ENCODE data around the gene SLC6A17.

- no peak for TF ChIP-seq CTCF (IDR thresholded peaks at IDR 0.05)
- peak in 1 of 2 donors; percentile 52 for TF ChIP-seq POLR2AphosphoS5 (IDR thresholded peaks at IDR 0.05; ENCODE audit: insufficient read depth in 1 of 2, low read depth in 1 of 2)
Measured at GRCh38 chr1:110209715-110210603, 59.7 kb downstream of the SLC6A17 start, which contains the start of gene KCNC4.
